ENCODE measurements around the gene RAD51B.

- TF ChIP-seq CTCF (conservative IDR thresholded peaks at IDR 0.05), result no peak
- TF ChIP-seq ZFX (IDR thresholded peaks at IDR 0.05), result no peak
Measured at GRCh38 chr14:68714991-68715924, 895.7 kb downstream of the RAD51B start.

Data from C4-2B (cell line).